H9 (cell line): ENCODE measurements around the gene SLC44A1. TPM values are rescaled to one million over a fixed set of nuclear protein-coding genes. Genes with fewer than 3 reads are reported as not detected.

Experiments
- DNase-seq: peaks from one replicate; pipeline ENCODE4 v3.0.0-alpha.2; 2017
- H2AFZ ChIP-seq: one replicate; pipeline ENCODE4 v1.6.1; 2013; ENCODE audit warnings: mild to moderate bottlenecking, low read length, control low read depth, moderate library complexity
- H2AK5ac ChIP-seq: 2 replicates; pipeline ENCODE4 v1.6.1; 2013; ENCODE audit warnings: low read length, control low read depth, mixed read lengths; ENCODE audit not compliant: insufficient read length
- H2BK120ac ChIP-seq: one replicate; pipeline ENCODE4 v1.6.1; 2013; ENCODE audit warnings: low read depth, mild to moderate bottlenecking, low read length, control low read depth, inconsistent platforms; ENCODE audit not compliant: poor library complexity, severe bottlenecking
- H2BK12ac ChIP-seq: 2 replicates; pipeline ENCODE4 v1.6.1; 2013; ENCODE audit warnings: low read length, control low read depth, mixed read lengths, low read depth; ENCODE audit not compliant: insufficient read length
- H2BK15ac ChIP-seq: 2 replicates; pipeline ENCODE4 v1.6.1; 2013; ENCODE audit warnings: low read depth, low read length, control low read depth
- H2BK20ac ChIP-seq: one replicate; pipeline ENCODE4 v1.6.1; 2013; ENCODE audit warnings: low read depth, mild to moderate bottlenecking, low read length, control low read depth, inconsistent platforms; ENCODE audit not compliant: poor library complexity, severe bottlenecking
- H2BK5ac ChIP-seq: 2 replicates; pipeline ENCODE4 v1.6.1; 2013; ENCODE audit warnings: low read length, control low read depth, mixed read lengths; ENCODE audit not compliant: insufficient read length
- H3K14ac ChIP-seq: 2 replicates; pipeline ENCODE4 v1.6.1; 2013; ENCODE audit warnings: low read length, control low read depth; ENCODE audit not compliant: insufficient read depth
- H3K18ac ChIP-seq: 2 replicates; pipeline ENCODE4 v1.6.1; 2013; ENCODE audit warnings: low read depth, mild to moderate bottlenecking, mixed read lengths, low read length, control low read depth; ENCODE audit not compliant: insufficient read length
- H3K23ac ChIP-seq: 2 replicates; pipeline ENCODE4 v1.6.1; 2013; ENCODE audit warnings: low read length, control low read depth, mixed read lengths, low read depth; ENCODE audit not compliant: insufficient read length
- H3K23me2 ChIP-seq: 2 replicates; pipeline ENCODE4 v1.6.1; 2013; ENCODE audit warnings: low read depth, mild to moderate bottlenecking, mixed read lengths, low read length, control low read depth; ENCODE audit not compliant: insufficient read length, poor library complexity, severe bottlenecking
- H3K27ac ChIP-seq: 2 replicates; pipeline ENCODE4 v1.5.1; 2013; ENCODE audit warnings: low read length, control low read depth, mixed read lengths, low read depth; ENCODE audit not compliant: insufficient read length
- H3K27me3 ChIP-seq: 2 replicates; pipeline ENCODE4 v1.6.1; 2013; ENCODE audit warnings: low read length, control low read depth, inconsistent platforms; ENCODE audit not compliant: insufficient read depth
- H3K4ac ChIP-seq: 2 replicates; pipeline ENCODE4 v1.6.1; 2013; ENCODE audit warnings: low read depth, mild to moderate bottlenecking, control low read depth, inconsistent platforms, low read length, moderate library complexity
- H3K4me1 ChIP-seq: 2 replicates; pipeline ENCODE4 v1.6.1; 2013; ENCODE audit warnings: low read length, control low read depth, inconsistent platforms; ENCODE audit not compliant: insufficient read depth
- H3K4me2 ChIP-seq: 2 replicates; pipeline ENCODE4 v1.6.1; 2013; ENCODE audit warnings: low read length, control low read depth, mixed read lengths; ENCODE audit not compliant: insufficient read length, insufficient read depth
- H3K56ac ChIP-seq: 2 replicates; pipeline ENCODE4 v1.6.1; 2013; ENCODE audit warnings: low read depth, mild to moderate bottlenecking, mixed read lengths, low read length, control low read depth; ENCODE audit not compliant: insufficient read length
- H3K79me1 ChIP-seq: 2 replicates; pipeline ENCODE4 v1.6.1; 2013; ENCODE audit warnings: low read depth, mild to moderate bottlenecking, moderate library complexity, low read length, control low read depth, inconsistent platforms; ENCODE audit not compliant: insufficient read depth, poor library complexity, severe bottlenecking
- H3K79me2 ChIP-seq: 2 replicates; pipeline ENCODE4 v1.6.1; 2013; ENCODE audit warnings: low read length, control low read depth, inconsistent platforms; ENCODE audit not compliant: insufficient read depth
- H3K9ac ChIP-seq: 2 replicates; pipeline ENCODE4 v1.6.1; 2013; ENCODE audit warnings: low read length, control low read depth, mixed read lengths; ENCODE audit not compliant: insufficient read length; ENCODE audit errors: extremely low read depth
- H3K9me3 ChIP-seq: one replicate; pipeline ENCODE4 v1.6.1; 2013; ENCODE audit warnings: low read depth, low read length, inconsistent platforms; ENCODE audit not compliant: control insufficient read depth
- H3T11ph ChIP-seq: one replicate; pipeline ENCODE4 v1.6.1; 2013; ENCODE audit warnings: mild to moderate bottlenecking, low read length, control low read depth, inconsistent platforms
- H4K20me1 ChIP-seq: one replicate; pipeline ENCODE4 v1.6.1; 2013; ENCODE audit not compliant: control insufficient read depth, insufficient read length, insufficient read depth
- H4K5ac ChIP-seq: 2 replicates; pipeline ENCODE4 v1.6.1; 2013; ENCODE audit warnings: low read depth, mild to moderate bottlenecking, mixed read lengths, low read length, control low read depth; ENCODE audit not compliant: insufficient read length
- H4K8ac ChIP-seq: replicated peaks from 2 replicates; pipeline ENCODE4 v1.6.1; 2013; ENCODE audit warnings: low read length, control low read depth, mixed read lengths, low read depth; ENCODE audit not compliant: insufficient read length
- H4K91ac ChIP-seq: 2 replicates; pipeline ENCODE4 v1.6.1; 2013; ENCODE audit warnings: low read depth, mild to moderate bottlenecking, moderate library complexity, mixed read lengths, low read length, control low read depth; ENCODE audit not compliant: insufficient read length
- H3K27ac Mint-ChIP-seq, 3 experiments: 2 replicates in 2 of 3; 3 replicates in 1 of 3; pipeline ENCODE4 v1.8.0; 2020 to 2021; ENCODE audit warnings: mixed read lengths in 3 of 3, mild to moderate bottlenecking in 1 of 3, moderate library complexity in 1 of 3
- H3K27me3 Mint-ChIP-seq: 2 replicates; pipeline ENCODE4 v1.8.0; 2021; ENCODE audit warnings: low read depth, mild to moderate bottlenecking, moderate library complexity, mixed read lengths
- H3K36me3 Mint-ChIP-seq, 3 experiments: 2 replicates in 2 of 3; 3 replicates in 1 of 3; pipeline ENCODE4 v1.8.0; 2020 to 2021; ENCODE audit warnings: low read depth in 3 of 3, mixed read lengths in 3 of 3; ENCODE audit not compliant: insufficient read depth in 1 of 3
- H3K4me1 Mint-ChIP-seq, 2 experiments: 2 replicates each; pipeline ENCODE4 v1.8.0; 2020; ENCODE audit warnings: mixed read lengths in 2 of 2
- H3K4me3 Mint-ChIP-seq, 2 experiments: 2 replicates in 1 of 2; 3 replicates in 1 of 2; pipeline ENCODE4 v1.8.0; 2020 to 2021; ENCODE audit warnings: mild to moderate bottlenecking in 2 of 2, mixed read lengths in 2 of 2, moderate library complexity in 1 of 2
- H3K9me3 Mint-ChIP-seq, 2 experiments: 2 replicates in 1 of 2; 3 replicates in 1 of 2; pipeline ENCODE4 v1.8.0; 2020; ENCODE audit warnings: mild to moderate bottlenecking in 2 of 2, mixed read lengths in 2 of 2, moderate library complexity in 1 of 2
- WGBS: extraction: QIAGEN DNeasy Blood & Tissue Kit; methylation state at CpG from one replicate; pipeline ENCODE4 v1.1.7; 2013; ENCODE audit warnings: missing lambda C conversion rate, low lambda C conversion rate, mixed read lengths; ENCODE audit not compliant: insufficient read length; ENCODE audit errors: extremely low coverage; 5-methylcytosine and 5-hydroxymethylcytosine counted together
- total RNA-seq: library from RNA; stranded (reverse); gene quantifications from 2 replicates; pipeline ENCODE4 v1.2.1, GENCODE V29; 2021
- TF ChIP-seq, protein P1 (sequence below): fragments of 200-600 bp; sonication (generic); conservative IDR thresholded peaks from 3 replicates; pipeline ENCODE4 v1.8.0; 2021; ENCODE audit warnings: antibody characterized with exemption, mild to moderate bottlenecking

The SLC44A1 gene
- total RNA-seq, 1 experiment from 2014 or later, result 60.7 TPM

GRCh38 chr9:105283795-105284194 lies 39.3 kb downstream of the SLC44A1 start:
- no peak overlapping the region for H3T11ph ChIP-seq
- WGBS, result no CpG with 5 or more reads among the region's 1 CpG
- H3K27me3 ChIP-seq, result no peaks in the 10 kb centered on the region
- no peak overlapping the region for H3K9ac ChIP-seq
- H2AK5ac ChIP-seq, result no peak overlapping the region
- Mint-ChIP-seq H3K27me3 (no peaks in the 10 kb centered on the region), H3K4me3 (no peak overlapping the region), H3K9me3 (no peaks in the 10 kb centered on the region), H3K27ac (peak overlapping the region; percentile 17 to 65 (median 32); a peak in 1 of 7 replicates), H3K4me1 (peaks cover 39 to 44% of the 10 kb centered on the region in 2 experiments), H3K36me3 (no peaks in the 10 kb centered on the region; a peak in 2 of 7 replicates)
- H2AFZ ChIP-seq, result no peak overlapping the region
- no peak overlapping the region for H3K27ac ChIP-seq
- H3K79me2 ChIP-seq, result no peaks in the 10 kb centered on the region; the same call in 1 of the 2 replicates
- H4K91ac ChIP-seq, result no peak overlapping the region
- H3K79me1 ChIP-seq, result no peaks in the 10 kb centered on the region
- no peak overlapping the region for H3K14ac ChIP-seq
- H3K18ac ChIP-seq, result no peak overlapping the region
- H3K4me1 ChIP-seq, result 0 out of 2 replicates have a peak, but pooled peaks cover 2% of the 10 kb centered on the region
- H4K8ac ChIP-seq, result no peak overlapping the region
- no peak overlapping the region for H3K4me2 ChIP-seq
- H3K56ac ChIP-seq, result no peak overlapping the region
- H2BK20ac ChIP-seq, result no peak overlapping the region
- H3K9me3 ChIP-seq, result no peaks in the 10 kb centered on the region
- no peak overlapping the region for H2BK120ac ChIP-seq
- H2BK15ac ChIP-seq, result no peak overlapping the region
- H3K23ac ChIP-seq, result no peak overlapping the region
- no peaks in the 10 kb centered on the region for H3K23me2 ChIP-seq
- no peak for DNase-seq
- H4K5ac ChIP-seq, result no peak overlapping the region
- no peak overlapping the region for H2BK12ac ChIP-seq
- H2BK5ac ChIP-seq, result no peak overlapping the region
- H3K4ac ChIP-seq, result no peak overlapping the region
- no peaks in the 10 kb centered on the region for H4K20me1 ChIP-seq
- TF ChIP-seq, protein P1, sequence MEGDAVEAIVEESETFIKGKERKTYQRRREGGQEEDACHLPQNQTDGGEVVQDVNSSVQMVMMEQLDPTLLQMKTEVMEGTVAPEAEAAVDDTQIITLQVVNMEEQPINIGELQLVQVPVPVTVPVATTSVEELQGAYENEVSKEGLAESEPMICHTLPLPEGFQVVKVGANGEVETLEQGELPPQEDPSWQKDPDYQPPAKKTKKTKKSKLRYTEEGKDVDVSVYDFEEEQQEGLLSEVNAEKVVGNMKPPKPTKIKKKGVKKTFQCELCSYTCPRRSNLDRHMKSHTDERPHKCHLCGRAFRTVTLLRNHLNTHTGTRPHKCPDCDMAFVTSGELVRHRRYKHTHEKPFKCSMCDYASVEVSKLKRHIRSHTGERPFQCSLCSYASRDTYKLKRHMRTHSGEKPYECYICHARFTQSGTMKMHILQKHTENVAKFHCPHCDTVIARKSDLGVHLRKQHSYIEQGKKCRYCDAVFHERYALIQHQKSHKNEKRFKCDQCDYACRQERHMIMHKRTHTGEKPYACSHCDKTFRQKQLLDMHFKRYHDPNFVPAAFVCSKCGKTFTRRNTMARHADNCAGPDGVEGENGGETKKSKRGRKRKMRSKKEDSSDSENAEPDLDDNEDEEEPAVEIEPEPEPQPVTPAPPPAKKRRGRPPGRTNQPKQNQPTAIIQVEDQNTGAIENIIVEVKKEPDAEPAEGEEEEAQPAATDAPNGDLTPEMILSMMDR, result no peak
